Activated CD4-positive, alpha-beta T cell treated with anti-CD3 and anti-CD28 coated beads, Interleukin-2, amount 50 U/mL, for 4 hours (primary cell): ENCODE results near the gene DHRS4L2.
"Not testable (repeated sequence)": the region's sequence is repeated elsewhere in the genome, so short reads cannot be mapped to it uniquely, and the experiment has no call there.

Experiments
- DNase-seq, 2 experiments: peaks; one replicate each; pipeline ENCODE4 v3.0.0-alpha.2; 2020

The DHRS4L2 gene

DNA sequence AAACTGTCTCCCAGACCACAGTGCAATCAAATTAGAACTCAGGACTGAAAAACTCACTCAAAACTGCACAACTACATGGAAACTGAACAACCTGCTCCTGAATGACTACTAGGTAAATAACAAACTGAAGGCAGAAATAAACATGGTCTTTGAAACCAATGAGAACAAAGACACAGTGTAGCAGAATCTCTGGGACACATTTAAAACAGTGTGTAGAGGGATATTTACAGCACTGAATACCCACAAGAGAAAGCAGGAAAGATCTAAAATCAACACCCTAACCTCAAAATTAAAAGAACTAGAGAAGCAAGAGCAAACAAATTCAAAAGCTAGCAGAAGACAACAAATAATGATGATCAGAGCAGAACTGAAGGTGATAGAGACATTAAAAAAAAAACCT lies 14.7 kb upstream of the DHRS4L2 start:
- not testable (repeated sequence) for DNase-seq

DNA sequence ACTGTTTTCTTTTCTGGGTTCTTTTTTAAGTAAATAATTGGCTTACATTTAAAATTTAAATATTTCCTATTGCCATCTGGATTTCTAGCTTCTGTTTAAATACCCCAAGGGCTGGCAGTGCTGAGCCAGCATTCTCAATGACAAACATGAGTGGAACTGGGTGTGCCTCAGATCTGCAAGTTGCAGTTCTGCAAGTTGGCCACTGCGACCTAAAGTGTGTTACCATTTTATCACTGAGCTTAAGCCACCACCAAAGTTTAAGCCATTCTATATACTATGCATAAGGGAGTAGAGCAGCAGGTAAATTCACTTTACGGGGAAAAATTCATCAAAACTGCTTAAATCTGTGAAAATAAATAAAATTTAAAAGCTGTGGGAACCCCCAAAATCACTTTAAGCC lies 11.5 kb upstream of the DHRS4L2 start:
- DNase-seq, result not testable (repeated sequence)

DNA sequence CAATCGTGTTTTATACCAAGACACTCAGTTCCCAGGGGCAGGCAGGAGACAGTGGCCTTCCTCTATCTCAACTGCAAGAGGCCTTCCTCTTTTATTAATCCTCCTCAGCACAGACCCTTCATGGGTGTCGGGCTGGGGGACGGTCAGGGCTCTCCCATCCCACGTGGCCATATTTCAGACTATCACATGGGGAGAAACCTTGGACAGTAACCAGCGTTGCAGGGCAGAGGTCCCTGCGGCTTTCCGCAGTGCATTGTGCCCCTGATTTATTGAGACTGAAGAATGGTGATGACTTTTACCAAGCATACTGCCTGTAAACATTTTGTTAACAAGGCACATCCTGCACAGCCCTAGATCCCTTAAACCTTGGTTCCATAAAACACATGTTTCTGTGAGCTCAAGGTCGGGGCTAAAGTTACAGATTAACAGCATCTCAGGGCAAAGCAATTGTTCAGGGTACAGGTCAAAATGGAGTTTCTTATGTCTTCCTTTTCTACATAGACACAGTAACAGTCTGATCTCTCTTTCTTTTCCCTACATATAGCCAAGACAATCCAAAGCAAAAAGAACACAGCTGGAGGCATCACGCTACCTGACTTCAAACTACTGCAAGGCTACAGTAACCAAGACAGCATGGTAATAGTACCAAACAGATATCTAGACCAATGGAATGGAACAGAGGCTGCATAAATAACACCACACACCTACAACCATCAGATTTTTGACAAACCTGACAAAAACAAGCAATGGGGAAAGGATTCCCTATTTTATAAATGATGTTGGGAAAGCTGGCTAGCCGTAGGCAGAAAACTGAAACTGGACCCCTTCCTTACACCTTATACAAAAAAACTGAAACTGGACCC lies 6.5 kb upstream of the DHRS4L2 start:
- DNase-seq, result not testable (repeated sequence)

DNA sequence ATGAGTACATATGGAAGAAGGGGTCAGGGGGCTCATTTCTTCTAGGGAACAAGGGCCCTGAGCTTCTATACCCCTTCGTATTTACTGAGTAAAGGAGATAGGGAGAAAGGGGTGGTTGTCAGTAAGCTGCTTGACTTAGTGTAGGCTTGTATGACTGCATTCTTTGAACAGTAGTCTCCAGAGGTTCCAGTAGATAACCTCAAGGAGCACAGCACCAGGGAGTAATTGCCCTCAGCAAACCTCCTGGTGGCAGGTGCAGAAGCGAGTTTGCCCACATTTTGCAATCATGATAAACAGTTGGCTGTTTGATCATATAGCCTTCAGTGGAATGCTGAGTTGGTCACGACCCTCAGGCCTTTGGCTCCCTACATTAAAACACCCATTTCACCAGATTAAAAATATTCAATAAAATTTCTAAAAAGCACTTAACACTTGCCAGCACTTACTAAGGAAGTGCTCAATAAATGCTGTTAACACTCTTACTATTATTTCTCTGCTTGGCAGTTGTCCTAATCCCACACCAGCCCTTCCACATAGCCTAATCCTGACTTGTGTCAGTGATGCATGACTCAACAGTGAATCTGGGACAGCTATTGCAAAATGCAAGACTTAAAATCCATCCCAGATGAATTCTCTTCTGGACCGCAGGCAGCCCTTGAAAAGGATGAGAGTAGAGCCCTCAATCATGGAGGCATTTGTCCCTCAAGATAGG lies 3.7 kb upstream of the DHRS4L2 start:
- DNase-seq, result no peak

DNA sequence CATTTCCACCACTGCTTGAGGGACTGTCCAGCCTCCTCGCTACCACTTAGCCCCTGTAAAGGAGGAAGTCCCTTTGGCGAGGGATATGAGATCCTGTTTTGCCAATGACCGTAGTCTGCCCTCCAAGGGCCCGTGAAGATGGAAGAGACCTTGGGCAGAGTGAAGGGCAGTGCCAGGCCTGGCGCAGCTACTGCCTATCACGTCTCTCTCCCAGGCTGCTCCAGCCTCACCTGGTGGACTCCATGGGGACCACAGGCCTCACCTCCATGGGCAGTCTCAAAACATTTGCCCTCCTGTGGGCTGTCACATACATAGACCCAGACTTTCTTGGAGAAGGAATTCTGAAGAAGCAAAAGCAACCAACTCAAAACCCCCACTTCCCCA lies 514 bp upstream of the DHRS4L2 start:
- DNase-seq, result not testable (repeated sequence)

DNA sequence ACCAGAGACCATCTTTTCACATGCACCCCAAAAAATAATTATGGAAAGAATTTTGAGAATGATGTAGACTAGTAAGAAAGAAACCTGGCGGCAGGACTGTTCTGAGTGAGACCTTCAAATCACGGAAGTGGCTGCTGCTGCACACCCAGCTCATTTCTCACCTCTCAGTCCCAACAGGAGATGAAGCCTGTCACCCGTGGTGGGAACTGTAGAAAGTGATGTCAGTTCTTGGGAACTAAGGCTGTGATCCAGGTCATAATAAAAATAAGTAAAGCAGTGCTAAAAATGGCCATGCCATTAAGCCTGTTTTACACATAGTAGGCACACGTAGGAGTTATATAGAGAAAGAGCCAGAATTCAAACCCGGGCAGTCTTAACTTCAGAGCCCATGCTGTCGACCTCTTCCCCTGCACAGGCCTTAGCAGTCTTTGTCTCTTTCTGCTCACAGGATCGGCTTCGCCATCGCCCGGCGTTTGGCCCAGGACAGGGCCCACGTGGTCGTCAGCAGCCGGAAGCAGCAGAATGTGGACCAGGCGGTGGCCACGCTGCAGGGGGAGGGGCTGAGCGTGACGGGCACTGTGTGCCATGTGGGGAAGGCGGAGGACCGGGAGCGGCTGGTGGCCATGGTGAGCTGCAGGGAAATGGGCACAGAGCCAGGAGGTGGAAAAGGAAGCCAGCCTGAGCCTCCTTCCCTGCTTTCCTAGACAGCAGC lies 1.2 kb downstream of the DHRS4L2 start:
- not testable (repeated sequence) for DNase-seq

DNA sequence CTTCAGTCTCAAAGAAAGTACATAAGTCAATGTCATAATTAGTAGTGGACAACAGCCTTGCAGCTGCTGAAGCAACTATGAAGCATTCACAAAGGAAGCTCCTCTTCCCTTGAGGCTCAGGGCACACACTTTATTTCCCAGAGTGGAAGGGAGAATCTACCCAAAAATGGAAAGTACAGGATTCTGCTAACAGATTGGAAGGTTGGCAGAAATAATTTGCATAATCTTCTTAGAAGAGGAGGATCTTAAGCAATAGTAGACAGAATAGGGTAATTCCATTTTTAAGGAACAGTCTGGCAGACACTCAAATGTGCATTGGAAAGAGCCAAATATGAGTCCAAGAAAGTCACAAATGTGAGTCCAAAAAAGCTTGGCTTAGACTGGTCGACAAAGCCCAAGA lies 2.2 kb downstream of the DHRS4L2 start:
- not testable (repeated sequence) for DNase-seq

DNA sequence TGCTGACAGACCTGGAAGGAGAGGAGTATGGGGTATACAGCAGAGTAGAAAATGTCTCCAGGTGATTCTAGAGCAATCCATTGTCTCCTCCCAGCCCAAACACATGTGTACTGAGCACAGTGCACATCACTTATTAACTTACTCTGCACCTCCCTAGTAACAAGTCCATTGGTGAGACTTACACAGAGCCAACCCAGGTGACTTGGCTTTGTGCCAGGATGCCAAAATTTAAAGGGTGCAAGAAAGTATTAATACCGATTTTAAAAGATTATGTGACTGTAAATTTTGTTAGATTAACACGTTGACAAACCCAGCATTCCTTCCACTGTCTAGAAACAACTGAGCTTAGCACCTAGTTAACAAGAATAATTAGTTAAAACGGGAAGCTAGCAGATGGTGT lies 4.3 kb downstream of the DHRS4L2 start:
- DNase-seq, result not testable (repeated sequence)

DNA sequence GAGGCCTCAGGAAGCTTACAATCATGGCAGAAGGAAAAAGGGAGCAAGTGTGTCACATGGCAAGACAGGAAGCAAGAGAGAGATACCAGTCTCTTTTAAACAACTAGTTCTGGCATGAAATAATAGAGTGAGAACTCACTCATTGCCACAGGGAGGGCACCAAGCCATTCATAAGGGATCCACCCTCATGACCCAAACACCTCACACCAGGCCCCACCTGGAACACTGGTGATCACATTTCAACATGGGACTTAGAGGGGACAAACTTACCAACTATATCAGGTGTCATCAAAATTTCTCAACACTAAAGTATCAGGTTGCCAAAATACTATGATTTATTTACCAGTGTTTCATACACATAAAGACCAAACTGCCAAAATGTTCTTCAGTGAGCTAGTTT lies 7.3 kb downstream of the DHRS4L2 start:
- DNase-seq, result not testable (repeated sequence)

DNA sequence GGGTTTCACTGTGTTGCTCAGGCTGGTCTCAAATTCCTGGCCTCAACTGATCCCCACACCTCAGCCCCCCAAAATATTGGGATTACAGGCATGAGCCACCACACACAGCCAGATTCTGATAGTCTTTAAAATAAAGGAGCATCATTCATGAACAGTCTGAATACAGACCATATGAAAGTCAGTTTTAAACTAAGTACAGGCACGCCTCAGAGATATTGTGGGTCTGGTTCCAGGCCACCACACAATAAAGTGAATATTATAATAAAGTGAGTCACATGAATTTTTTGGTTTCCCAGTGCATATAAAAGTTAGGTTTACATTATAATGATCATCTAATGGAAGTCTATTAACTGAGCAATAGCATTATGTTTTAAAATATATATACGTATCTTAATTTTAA lies 8.1 kb downstream of the DHRS4L2 start:
- DNase-seq, result not testable (repeated sequence)

DNA sequence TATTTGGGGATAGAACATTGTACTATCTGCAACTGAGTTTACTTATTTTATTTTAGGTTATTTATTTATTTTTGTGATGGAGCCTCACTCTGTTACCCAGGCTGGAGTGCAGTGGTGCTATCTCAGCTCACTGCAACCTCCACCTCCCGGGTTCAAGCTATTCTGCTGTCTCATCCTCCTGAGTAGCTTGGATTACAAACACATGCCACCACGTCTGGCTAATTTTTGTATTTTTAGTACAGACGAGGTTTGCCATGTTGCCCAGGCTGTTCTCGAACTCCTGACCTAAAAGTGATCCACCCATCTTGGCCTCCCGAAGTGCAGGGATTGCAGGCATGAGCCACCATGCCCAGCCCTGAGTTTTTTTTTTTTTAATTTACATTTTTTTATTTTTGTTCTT lies 10.9 kb downstream of the DHRS4L2 start:
- DNase-seq, result not testable (repeated sequence)

DNA sequence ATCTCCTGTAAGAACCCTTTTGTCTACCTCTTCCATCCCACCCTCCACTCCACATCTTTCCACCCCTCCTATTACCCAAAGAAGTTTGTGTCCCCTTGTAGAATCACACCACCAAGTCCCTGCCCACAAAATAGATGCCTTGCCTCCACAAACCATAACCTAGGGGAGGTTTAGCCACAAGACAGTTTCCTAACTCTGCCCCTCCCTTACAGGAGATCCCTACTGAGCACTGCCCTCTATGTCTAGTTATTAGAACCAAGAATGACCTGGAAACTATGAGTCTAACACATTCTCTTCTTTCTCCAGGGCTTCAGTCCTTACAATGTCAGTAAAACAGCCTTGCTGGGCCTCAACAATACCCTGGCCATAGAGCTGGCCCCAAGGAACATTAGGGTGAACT lies 12.3 kb downstream of the DHRS4L2 start:
- DNase-seq, result not testable (repeated sequence)

DNA sequence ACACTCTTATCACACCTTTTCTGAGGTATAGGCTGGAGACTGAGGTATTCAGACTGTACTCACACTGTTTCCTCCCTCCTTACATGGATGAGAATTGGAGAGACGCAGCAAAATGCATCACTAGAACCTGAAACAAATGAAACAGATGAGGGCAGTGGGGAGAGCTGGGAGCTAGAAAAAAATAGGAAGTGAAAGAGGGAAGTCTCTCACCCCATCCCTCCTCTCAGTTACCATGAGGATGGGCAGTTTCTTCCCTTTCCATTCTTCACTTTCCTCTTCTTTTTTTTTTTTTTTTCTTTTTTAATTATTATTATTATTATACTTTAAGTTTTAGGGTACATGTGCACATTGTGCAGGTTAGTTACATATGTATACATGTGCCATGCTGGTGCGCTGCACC lies 12.9 kb downstream of the DHRS4L2 start:
- not testable (repeated sequence) for DNase-seq

DNA sequence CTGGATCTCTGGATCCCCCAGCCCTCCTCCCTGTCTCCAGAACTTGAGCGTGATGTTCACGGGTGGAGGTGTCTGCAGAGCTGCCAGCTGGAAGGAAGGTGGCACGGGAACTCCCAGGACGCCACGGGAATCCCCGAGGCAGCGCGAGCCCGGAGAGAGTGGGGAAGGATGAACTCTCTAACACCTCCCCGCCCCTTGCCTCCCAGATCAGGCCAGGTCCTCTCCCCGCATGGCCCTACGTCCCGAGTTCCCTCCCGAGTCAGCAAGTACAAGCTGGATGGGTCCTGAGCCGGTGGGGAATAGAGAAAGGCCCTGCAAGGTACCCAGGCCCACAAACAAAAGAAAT lies 17.7 kb downstream of the DHRS4L2 start:
- not testable (repeated sequence) for DNase-seq

DNA sequence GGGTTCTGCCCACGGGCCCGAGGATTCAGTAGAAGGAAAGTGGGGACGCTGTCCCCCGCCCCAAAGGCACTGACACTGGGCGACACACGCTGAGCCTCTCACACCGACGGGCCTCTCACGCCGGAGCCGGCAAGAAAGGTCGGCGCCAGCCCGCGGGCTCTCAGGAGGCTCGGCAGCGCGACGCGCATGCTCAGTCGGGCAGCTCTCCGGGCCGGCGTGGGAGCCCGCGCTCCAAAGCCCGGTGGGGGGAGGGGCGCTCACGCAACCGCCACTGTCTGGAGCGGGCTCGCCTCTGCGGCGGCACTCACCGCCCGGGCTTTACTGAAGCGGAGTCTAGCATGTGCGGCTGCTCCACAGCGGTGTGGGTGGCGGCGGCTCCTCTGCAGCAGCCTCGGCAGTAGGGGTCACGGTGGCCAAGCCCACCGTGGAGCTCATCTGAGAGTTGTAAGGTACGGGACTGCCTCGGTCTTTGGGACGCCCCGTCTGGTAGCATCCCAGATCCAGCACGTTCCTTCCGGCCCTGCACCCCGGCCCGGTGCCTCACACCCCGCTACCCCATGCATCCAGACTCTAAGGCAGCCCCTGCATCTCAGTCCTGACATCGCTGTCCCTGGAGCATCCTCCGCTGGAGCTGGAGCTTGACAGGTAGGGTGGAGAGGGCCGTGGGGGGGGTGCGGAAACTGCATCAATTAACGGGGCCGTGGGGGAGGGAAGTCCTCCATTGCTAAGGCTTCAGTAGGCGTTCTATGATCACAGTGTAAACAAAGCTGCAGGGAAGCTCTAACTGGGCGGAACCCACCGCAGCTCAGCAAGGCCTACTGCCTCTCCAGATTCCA lies 18.3 kb downstream of the DHRS4L2 start:
- peak; percentile 36 to 39 for DNase-seq

DNA sequence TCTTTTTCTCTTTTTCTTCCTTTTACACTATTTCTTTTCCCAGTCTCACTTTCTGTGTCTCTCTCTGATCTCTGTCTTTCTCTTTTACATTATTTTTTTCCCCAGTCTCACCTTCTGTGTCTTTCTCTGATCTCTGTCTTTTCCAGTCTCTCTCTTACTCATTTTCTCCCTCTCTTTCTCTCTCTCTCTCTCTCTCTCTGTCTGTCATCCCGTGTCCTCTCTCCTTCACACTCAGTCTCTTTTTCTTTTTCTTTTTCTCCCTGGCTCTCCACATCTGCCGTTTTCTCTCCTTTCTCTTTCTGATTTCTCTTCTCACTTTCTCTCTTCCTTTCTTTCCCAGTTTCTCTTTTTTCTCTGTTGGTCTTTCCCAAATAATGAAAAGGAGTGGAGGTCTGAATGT lies 22.3 kb downstream of the DHRS4L2 start:
- DNase-seq, result no peak

DNA sequence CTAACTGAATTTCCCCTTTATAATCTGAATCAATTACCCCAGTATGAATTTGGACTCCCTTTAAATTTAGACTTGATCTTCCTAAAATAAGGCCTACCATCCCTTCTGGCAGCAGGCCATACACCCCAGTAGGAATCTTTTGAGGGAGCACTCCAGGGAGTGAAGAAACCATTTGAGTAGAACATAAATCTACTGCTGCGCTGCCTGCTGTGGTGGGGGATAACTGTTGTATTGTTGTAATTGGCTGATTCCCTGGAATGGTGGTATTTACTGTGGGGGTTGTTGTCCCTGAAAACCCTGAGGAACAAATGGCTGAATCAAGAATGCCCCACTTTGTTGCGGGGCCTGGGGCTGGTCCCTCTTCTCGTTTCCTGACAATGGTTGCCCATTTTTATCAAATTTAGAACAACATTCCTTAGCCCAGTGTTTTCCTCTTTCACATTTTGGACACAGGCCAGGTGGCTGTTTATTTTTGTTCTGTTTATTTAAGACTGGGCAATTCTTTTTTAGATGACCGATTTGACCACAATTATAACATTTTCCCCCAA lies 24.1 kb downstream of the DHRS4L2 start:
- DNase-seq, result not testable (repeated sequence)

DNA sequence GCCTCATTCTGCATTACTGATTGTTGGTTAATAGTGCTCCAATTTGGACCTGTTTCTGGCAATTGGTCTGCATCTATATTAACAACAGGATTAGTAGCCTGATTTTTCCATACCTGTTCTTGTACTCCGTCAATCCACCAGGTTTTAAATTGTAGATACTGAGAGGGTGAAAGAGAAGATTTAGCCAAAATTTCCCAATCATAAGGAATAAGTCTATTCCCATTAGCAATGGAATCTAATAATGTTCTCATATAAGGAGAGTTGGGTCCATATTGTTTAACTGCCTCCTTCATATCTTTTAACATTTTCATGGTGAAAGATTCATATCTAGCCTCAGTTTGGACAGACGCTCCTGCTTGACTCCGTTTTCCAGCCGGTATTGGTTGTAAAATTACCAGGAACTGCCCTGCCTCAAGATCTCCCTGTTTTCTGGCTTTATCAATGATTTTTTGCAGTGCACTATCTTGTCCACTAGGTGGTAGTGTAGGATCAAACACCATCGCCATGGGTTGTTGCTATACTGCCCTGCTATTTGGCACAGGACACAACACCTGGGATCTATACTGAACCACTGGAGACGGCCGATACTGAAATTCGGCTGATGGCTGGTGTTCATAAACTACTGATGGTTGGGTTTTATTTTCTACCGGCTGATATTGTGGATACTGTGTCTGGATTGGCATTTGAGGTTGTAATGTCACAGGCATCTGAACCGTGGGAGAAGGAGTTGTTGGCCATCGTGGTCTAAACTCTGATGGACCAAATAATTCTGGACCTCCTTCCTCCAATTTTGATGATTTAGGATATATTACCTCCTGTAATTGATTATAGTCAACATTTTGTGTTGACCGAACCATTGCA lies 25.2 kb downstream of the DHRS4L2 start:
- peak; percentile 16 to 35 for DNase-seq

DNA sequence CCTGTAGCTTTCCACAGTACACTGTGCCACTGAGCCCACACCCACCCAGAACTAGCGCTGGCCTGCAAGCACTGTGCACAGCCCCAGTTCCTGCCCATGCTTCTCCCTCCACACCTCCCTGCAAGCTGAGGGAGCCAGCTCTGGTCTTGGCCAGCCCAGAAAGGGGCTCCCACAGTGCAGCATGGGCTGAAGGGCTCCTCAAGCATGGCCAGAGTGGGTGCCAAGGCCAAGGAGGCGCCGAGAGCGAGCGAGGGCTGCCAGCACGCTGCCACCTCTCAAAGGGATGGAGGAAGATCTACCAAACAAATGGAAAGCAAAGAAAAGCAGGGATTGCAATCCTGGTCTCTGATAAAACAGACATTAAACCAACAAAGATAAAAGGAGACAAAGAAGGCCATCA lies 27.0 kb downstream of the DHRS4L2 start:
- not testable (repeated sequence) for DNase-seq

DNA sequence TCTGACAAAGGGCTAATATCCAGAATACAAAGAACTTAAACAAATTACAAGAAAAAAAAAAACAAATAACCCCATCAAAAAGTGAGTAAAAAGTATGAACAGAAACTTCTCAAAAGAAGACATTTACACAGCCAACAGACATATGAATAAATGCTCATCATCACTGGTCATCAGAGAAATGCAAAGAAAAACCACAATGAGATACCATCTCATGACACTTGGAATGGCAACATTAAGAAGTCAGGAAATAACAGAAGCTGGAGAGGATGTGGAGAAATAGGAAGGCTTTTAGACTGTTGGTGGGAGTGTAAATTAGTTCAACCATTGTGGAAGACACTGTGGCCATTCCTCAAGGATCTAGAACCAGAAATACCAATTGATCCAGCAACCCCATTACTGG lies 30.2 kb downstream of the DHRS4L2 start:
- not testable (repeated sequence) for DNase-seq

DNA sequence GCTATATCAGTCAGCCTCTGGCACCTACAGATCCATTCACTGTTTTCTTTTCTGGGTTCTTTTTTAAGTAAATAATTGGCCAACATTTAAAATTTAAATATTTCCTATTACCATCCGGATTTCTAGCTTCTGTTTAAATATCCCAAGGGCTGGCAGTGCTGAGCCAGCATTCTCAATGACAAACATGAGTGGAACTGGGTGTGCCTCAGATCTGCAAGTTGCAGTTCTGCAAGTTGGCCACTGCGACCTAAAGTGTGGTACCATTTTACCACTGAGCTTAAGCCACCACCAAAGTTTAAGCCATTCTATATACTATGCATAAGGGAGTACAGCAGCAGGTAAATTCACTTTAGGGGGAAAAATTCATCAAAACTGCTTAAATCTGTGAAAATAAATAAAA lies 31.2 kb downstream of the DHRS4L2 start:
- not testable (repeated sequence) for DNase-seq
